Neural cell (in vitro differentiated cells): Measurements from ENCODE around the gene ONECUT3. TPM values are rescaled to one million over a fixed set of nuclear protein-coding genes. Genes with fewer than 3 reads are reported as not detected.

Source experiments
- H2AFZ ChIP-seq: fragments of 200-600, 300-800 bp; sonication (generic), shearing (Covaris generic); 2 replicates; pipeline ENCODE4 v1.6.0; 2014; ENCODE audit warnings: low read depth, mild to moderate bottlenecking, antibody characterized with exemption, low read length, moderate library complexity
- H3F3A ChIP-seq: fragments of 200-600 bp; shearing (Covaris generic); 2 replicates; pipeline ENCODE4 v1.6.1; 2016; ENCODE audit warnings: mild to moderate bottlenecking, moderate library complexity, mixed read lengths, antibody characterized with exemption, low read length; ENCODE audit not compliant: insufficient read depth, poor library complexity, severe bottlenecking
- H3K27ac ChIP-seq: fragments of 200-600, 300-800 bp; sonication (generic), shearing (Covaris generic); 2 replicates; pipeline ENCODE4 v1.5.1; 2014; ENCODE audit warnings: mild to moderate bottlenecking, low read length, moderate library complexity
- H3K27me3 ChIP-seq: fragments of 300-800, 200-600 bp; sonication (generic), shearing (Covaris generic); 2 replicates; pipeline ENCODE4 v1.6.0; 2014; ENCODE audit warnings: mild to moderate bottlenecking, low read depth, low read length, moderate library complexity; ENCODE audit not compliant: insufficient read depth
- H3K36me3 ChIP-seq: fragments of 300-800, 200-600 bp; sonication (generic), shearing (Covaris generic); 2 replicates; pipeline ENCODE4 v1.5.1; 2014; ENCODE audit warnings: mild to moderate bottlenecking, antibody characterized with exemption, low read length, moderate library complexity; ENCODE audit not compliant: insufficient read depth
- H3K4me2 ChIP-seq: fragments of 300-800, 200-600 bp; sonication (generic), shearing (Covaris generic); 2 replicates; pipeline ENCODE4 v1.6.0; 2014; ENCODE audit warnings: mild to moderate bottlenecking, low read length
- H3K4me3 ChIP-seq: fragments of 300-800, 200-600 bp; sonication (generic), shearing (Covaris generic); 2 replicates; pipeline ENCODE4 v1.5.1; 2014; ENCODE audit warnings: mild to moderate bottlenecking, low read length, moderate library complexity
- H3K79me2 ChIP-seq: fragments of 200-600 bp; shearing (Covaris generic); replicated peaks from 2 replicates; pipeline ENCODE4 v1.6.0; 2014; ENCODE audit warnings: mild to moderate bottlenecking, low read length, moderate library complexity; ENCODE audit not compliant: insufficient read depth
- H3K9ac ChIP-seq: fragments of 300-800, 200-600 bp; sonication (generic), shearing (Covaris generic); 2 replicates; pipeline ENCODE4 v1.6.1; 2016; ENCODE audit warnings: mild to moderate bottlenecking, low read length, mixed read lengths
- H3K9me2 ChIP-seq: fragments of 200-600 bp; shearing (Covaris generic); 2 replicates; pipeline ENCODE4 v1.6.1; 2016; ENCODE audit warnings: mild to moderate bottlenecking, low read length, mixed read lengths; ENCODE audit not compliant: insufficient read depth
- H3K9me3 ChIP-seq: fragments of 200-600, 300-800 bp; sonication (generic), shearing (Covaris generic); 2 replicates; pipeline ENCODE4 v1.6.1; 2016; ENCODE audit warnings: mild to moderate bottlenecking, mixed run types, low read length, moderate library complexity, mixed read lengths
- H4K20me1 ChIP-seq: fragments of 200-600 bp; shearing (Covaris generic); 2 replicates; pipeline ENCODE4 v1.6.1; 2016; ENCODE audit warnings: mild to moderate bottlenecking, mixed run types; ENCODE audit not compliant: insufficient read depth
- EP300 ChIP-seq: fragments of 450-650 bp; conservative IDR thresholded peaks from 2 replicates; pipeline ENCODE4 v1.6.1; 2014; ENCODE audit warnings: antibody characterized with exemption, mild to moderate bottlenecking, moderate library complexity; ENCODE audit not compliant: poor library complexity, severe bottlenecking
- EZH2 ChIP-seq: fragments of 200-600, 300-800 bp; shearing (Covaris generic), sonication (generic); IDR thresholded peaks from 2 replicates; pipeline ENCODE4 v1.6.1; 2014; ENCODE audit warnings: antibody characterized with exemption, low read length, borderline replicate concordance, mild to moderate bottlenecking; ENCODE audit not compliant: insufficient read depth, poor library complexity, severe bottlenecking
- MXI1 ChIP-seq: fragments of 450-650 bp; conservative IDR thresholded peaks from 2 replicates; pipeline ENCODE4 v1.6.1; 2014; ENCODE audit warnings: antibody characterized with exemption, mild to moderate bottlenecking; ENCODE audit not compliant: poor library complexity, severe bottlenecking
- POLR2AphosphoS5 ChIP-seq: IDR thresholded peaks from 2 replicates; pipeline ENCODE4 v1.6.1; 2012
- RAD21 ChIP-seq: fragments of 450-650 bp; conservative IDR thresholded peaks from 2 replicates; pipeline ENCODE4 v1.6.1; 2014; ENCODE audit warnings: antibody characterized with exemption, mild to moderate bottlenecking, moderate library complexity
- SMC3 ChIP-seq: fragments of 450-650 bp; conservative IDR thresholded peaks from 2 replicates; pipeline ENCODE4 v1.6.1; 2014; ENCODE audit warnings: antibody characterized with exemption, mild to moderate bottlenecking, moderate library complexity; ENCODE audit not compliant: poor library complexity
- TAF1 ChIP-seq: IDR thresholded peaks from 2 replicates; pipeline ENCODE4 v1.6.1; 2012; ENCODE audit warnings: low read depth
- polyA plus RNA-seq: library from polyadenylated mRNA; depleted of rRNA; stranded (reverse); fragments of >200 nt; gene quantifications from 2 replicates; pipeline ENCODE4 v1.2.3, GENCODE V29; 2014
- TF ChIP-seq, protein P1 (sequence below): fragments of 450-650 bp; IDR thresholded peaks from 2 replicates; pipeline ENCODE4 v1.5.1; 2014; ENCODE audit warnings: antibody characterized with exemption, mild to moderate bottlenecking, moderate library complexity; ENCODE audit not compliant: poor library complexity, severe bottlenecking
- TF ChIP-seq, protein P2 (sequence below): IDR thresholded peaks from 2 replicates; pipeline ENCODE4 v1.6.1; 2012; ENCODE audit warnings: borderline replicate concordance

The ONECUT3 gene
- polyA plus RNA-seq, 1 donor from 2014 or later = 0.45 TPM

DNA sequence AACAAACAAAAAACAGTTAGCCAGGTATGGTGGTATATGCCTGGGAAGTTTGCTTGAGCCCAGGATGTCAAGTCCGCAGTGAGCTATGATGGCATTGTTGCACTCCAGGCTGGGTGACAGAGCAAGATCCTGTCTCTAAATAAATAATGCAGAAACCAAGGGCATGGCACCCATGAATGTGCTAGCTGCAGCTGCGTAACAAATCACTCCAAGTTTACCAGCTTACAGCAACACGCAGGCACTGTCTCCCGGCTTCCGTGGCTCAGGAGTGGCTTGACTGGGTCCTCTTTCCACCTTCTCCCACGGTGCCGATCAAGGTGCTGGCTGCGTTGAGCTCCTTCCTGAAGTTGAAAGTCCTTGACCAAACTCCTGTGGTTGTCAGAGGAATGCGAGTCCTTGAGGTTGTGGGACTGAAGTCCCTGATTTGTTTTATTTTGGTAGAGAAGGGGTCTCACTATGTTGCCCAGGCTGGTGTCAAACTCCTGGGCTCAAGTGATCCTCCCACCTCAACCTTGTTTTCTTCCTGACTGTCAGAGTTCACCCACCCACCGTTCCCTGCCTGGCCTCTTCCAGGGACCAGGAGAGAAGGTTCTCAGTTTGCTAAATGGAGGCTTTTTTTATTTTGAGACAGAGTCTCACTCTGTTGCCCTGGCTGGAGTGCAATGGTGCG lies 13.2 kb upstream of the ONECUT3 start:
- Histone ChIP-seq H3K36me3 (no peaks in the 10 kb centered on the region), H3K79me2 (no peaks in the 10 kb centered on the region), H3K27me3 (peaks cover 4% of the 10 kb centered on the region), H4K20me1 (no peaks in the 10 kb centered on the region), H3K9ac (no peak overlapping the region), H3K4me2 (no peak overlapping the region), H3K9me2 (no peaks in the 10 kb centered on the region), H3K27ac (no peak overlapping the region), H3K9me3 (no peaks in the 10 kb centered on the region), H3K4me3 (no peak overlapping the region), H2AFZ (no peak overlapping the region), H3F3A (no peaks in the 10 kb centered on the region)
- TF ChIP-seq POLR2AphosphoS5 (no peak), RAD21 (no peak), SMC3 (no peak), EZH2 (no peak), EP300 (no peak), MXI1 (no peak), TAF1 (no peak)
- TF ChIP-seq, protein P1, sequence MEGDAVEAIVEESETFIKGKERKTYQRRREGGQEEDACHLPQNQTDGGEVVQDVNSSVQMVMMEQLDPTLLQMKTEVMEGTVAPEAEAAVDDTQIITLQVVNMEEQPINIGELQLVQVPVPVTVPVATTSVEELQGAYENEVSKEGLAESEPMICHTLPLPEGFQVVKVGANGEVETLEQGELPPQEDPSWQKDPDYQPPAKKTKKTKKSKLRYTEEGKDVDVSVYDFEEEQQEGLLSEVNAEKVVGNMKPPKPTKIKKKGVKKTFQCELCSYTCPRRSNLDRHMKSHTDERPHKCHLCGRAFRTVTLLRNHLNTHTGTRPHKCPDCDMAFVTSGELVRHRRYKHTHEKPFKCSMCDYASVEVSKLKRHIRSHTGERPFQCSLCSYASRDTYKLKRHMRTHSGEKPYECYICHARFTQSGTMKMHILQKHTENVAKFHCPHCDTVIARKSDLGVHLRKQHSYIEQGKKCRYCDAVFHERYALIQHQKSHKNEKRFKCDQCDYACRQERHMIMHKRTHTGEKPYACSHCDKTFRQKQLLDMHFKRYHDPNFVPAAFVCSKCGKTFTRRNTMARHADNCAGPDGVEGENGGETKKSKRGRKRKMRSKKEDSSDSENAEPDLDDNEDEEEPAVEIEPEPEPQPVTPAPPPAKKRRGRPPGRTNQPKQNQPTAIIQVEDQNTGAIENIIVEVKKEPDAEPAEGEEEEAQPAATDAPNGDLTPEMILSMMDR = no peak
- TF ChIP-seq, protein P2, sequence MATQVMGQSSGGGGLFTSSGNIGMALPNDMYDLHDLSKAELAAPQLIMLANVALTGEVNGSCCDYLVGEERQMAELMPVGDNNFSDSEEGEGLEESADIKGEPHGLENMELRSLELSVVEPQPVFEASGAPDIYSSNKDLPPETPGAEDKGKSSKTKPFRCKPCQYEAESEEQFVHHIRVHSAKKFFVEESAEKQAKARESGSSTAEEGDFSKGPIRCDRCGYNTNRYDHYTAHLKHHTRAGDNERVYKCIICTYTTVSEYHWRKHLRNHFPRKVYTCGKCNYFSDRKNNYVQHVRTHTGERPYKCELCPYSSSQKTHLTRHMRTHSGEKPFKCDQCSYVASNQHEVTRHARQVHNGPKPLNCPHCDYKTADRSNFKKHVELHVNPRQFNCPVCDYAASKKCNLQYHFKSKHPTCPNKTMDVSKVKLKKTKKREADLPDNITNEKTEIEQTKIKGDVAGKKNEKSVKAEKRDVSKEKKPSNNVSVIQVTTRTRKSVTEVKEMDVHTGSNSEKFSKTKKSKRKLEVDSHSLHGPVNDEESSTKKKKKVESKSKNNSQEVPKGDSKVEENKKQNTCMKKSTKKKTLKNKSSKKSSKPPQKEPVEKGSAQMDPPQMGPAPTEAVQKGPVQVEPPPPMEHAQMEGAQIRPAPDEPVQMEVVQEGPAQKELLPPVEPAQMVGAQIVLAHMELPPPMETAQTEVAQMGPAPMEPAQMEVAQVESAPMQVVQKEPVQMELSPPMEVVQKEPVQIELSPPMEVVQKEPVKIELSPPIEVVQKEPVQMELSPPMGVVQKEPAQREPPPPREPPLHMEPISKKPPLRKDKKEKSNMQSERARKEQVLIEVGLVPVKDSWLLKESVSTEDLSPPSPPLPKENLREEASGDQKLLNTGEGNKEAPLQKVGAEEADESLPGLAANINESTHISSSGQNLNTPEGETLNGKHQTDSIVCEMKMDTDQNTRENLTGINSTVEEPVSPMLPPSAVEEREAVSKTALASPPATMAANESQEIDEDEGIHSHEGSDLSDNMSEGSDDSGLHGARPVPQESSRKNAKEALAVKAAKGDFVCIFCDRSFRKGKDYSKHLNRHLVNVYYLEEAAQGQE = no peak

DNA sequence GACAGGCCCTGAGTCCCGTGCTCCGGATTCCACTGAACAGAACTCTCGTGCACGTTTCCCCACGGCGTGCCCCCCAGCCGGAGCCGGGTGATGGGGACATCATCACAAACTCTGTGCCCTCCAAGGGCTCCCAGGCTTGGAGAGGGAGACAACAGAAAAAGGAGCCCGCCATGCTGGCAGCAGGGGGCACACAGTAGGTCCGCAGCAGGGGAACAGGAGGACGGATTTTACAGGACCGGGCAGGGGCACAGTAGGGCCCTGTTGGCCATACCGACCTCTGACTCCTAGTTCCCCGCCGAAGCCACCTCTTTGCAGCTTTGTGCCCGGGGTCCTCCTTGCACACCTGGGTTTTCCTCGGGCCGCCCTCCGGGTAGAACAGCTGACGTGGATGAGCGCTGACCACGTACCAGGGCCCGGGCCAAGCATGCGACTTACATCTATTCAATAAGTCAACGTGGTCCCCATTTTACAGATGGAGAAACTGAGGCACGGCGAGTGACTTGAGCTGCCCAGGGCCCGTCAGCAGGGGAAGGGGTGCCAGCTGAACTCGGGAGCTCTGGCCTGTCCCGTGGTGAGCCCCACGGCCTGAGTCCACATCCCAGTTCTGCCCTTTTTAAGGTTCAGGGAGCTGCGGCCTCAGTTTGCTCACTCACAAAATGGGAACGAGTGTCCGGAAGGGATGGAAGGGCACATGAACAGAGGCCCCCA lies 10.2 kb upstream of the ONECUT3 start:
- H3K9me2 ChIP-seq = no peaks in the 10 kb centered on the region
- no peak overlapping the region for H3K9ac ChIP-seq
- no peaks in the 10 kb centered on the region for H4K20me1 ChIP-seq
- no peaks in the 10 kb centered on the region for H3K79me2 ChIP-seq
- no peak for TF ChIP-seq RAD21
- no peak for TF ChIP-seq EP300
- TF ChIP-seq, protein P2 = no peak
- TF ChIP-seq TAF1 = no peak
- TF ChIP-seq MXI1 = no peak
- TF ChIP-seq EZH2 = no peak
- TF ChIP-seq POLR2AphosphoS5 = no peak
- TF ChIP-seq SMC3 = no peak
- TF ChIP-seq, protein P1 = no peak
- H3K36me3 ChIP-seq = no peaks in the 10 kb centered on the region
- H3K9me3 ChIP-seq = no peaks in the 10 kb centered on the region
- no peak overlapping the region for H3K4me2 ChIP-seq
- H3F3A ChIP-seq = no peaks in the 10 kb centered on the region
- no peak overlapping the region for H3K4me3 ChIP-seq
- H3K27me3 ChIP-seq = peaks cover 31% of the 10 kb centered on the region
- H3K27ac ChIP-seq = no peak overlapping the region
- no peak overlapping the region for H2AFZ ChIP-seq
